Measurements from ENCODE around the gene PTPN11. TPM values are rescaled to one million over a fixed set of nuclear protein-coding genes. Genes with fewer than 3 reads are reported as not detected.

The PTPN11 gene
- total and polyA plus RNA-seq, 2 experiments from 2014 or later, result 87.0 to 94.7 TPM

GRCh38 chr12:112535637-112536366 is 117.1 kb downstream of the PTPN11 start:
- no peak overlapping the region for H3K27ac Mint-ChIP-seq
- Histone ChIP-seq H2AFZ (no peak overlapping the region), H3K27ac (ENCODE audit: low read depth) (no peak overlapping the region), H3K9me2 (ENCODE audit: insufficient read depth) (no peaks in the 10 kb centered on the region), H3K36me3 (ENCODE audit: insufficient read depth) (no peaks in the 10 kb centered on the region), H3K27me3 (ENCODE audit: insufficient read depth) (no peaks in the 10 kb centered on the region), H3K79me2 (replicated peaks; ENCODE audit: insufficient read depth) (no peaks in the 10 kb centered on the region), H3K4me1 (ENCODE audit: insufficient read depth) (no peaks in the 10 kb centered on the region), H3K4me3 (no peak overlapping the region), H3F3A (replicated peaks; ENCODE audit: low read depth) (no peaks in the 10 kb centered on the region), H4K20me1 (replicated peaks; ENCODE audit: insufficient read depth) (no peaks in the 10 kb centered on the region), H3K4me2 (no peak overlapping the region)
- H3K4me1 Mint-ChIP-seq, result peaks cover 9% of the 10 kb centered on the region
- ATAC-seq (no peak), DNase-seq (ENCODE audit: low spot score) (no peak)
- H3K4me3 Mint-ChIP-seq, result no peak overlapping the region
- no peaks in the 10 kb centered on the region for H3K36me3 Mint-ChIP-seq (ENCODE audit: low read depth)
- H3K9me3 Mint-ChIP-seq, result no peaks in the 10 kb centered on the region
- H3K27me3 Mint-ChIP-seq (ENCODE audit: insufficient read depth, low read depth, poor library complexity), result peaks cover 4% of the 10 kb centered on the region
- TF ChIP-seq POLR2AphosphoS5 (IDR thresholded peaks at IDR 0.05; ENCODE audit: low read depth) (no peak), EZH2 (IDR thresholded peaks at IDR 0.05; ENCODE audit: low read depth, unreplicated experiment) (no peak), ZNF114 (CRISPR knock-in tag; IDR thresholded peaks at IDR 0.05) (no peak), JUNB (IDR thresholded peaks at IDR 0.05; ENCODE audit: unreplicated experiment) (no peak)

- Mint-ChIP-seq H3K27ac (no peak overlapping the region), H3K36me3 (ENCODE audit: low read depth) (no peaks in the 10 kb centered on the region), H3K4me3 (no peak overlapping the region), H3K4me1 (peaks cover 9% of the 10 kb centered on the region), H3K27me3 (ENCODE audit: insufficient read depth, low read depth, poor library complexity) (peaks cover 4% of the 10 kb centered on the region), H3K9me3 (no peaks in the 10 kb centered on the region)
- H3K79me2 ChIP-seq (replicated peaks; ENCODE audit: insufficient read depth), result no peaks in the 10 kb centered on the region
- H3K36me3 ChIP-seq (ENCODE audit: insufficient read depth), result no peaks in the 10 kb centered on the region
- H3K4me1 ChIP-seq (ENCODE audit: insufficient read depth), result no peaks in the 10 kb centered on the region
- 0 out of 2 replicates have a peak, but pooled peaks cover 1% of the 10 kb centered on the region for H3K9me2 ChIP-seq (ENCODE audit: insufficient read depth)
- no peak overlapping the region for H3K4me2 ChIP-seq
- no peak overlapping the region for H3K27ac ChIP-seq (ENCODE audit: low read depth)
- H2AFZ ChIP-seq, result no peak overlapping the region
- no peak for ATAC-seq
- H4K20me1 ChIP-seq (replicated peaks; ENCODE audit: insufficient read depth), result no peaks in the 10 kb centered on the region
- no peak overlapping the region for H3K4me3 ChIP-seq
- DNase-seq (ENCODE audit: low spot score), result no peak
- no peaks in the 10 kb centered on the region for H3K27me3 ChIP-seq (ENCODE audit: insufficient read depth)
- no peaks in the 10 kb centered on the region for H3F3A ChIP-seq (replicated peaks; ENCODE audit: low read depth)
- TF ChIP-seq REST (IDR thresholded peaks at IDR 0.05; ENCODE audit: unreplicated experiment) (no peak), CTCF (conservative IDR thresholded peaks at IDR 0.05; ENCODE audit: low read depth in 2 of 2) (no peak), NANOG (IDR thresholded peaks at IDR 0.05; ENCODE audit: borderline replicate concordance) (no peak), ZNF114 (CRISPR knock-in tag; IDR thresholded peaks at IDR 0.05) (no peak), ETS1 (IDR thresholded peaks at IDR 0.05) (no peak), ZNF331 (CRISPR knock-in tag; IDR thresholded peaks at IDR 0.05; ENCODE audit: low read depth) (no peak), CREB1 (CRISPR knock-in tag; IDR thresholded peaks at IDR 0.05; ENCODE audit: low read depth) (no peak), EZH2 (IDR thresholded peaks at IDR 0.05; ENCODE audit: low read depth, unreplicated experiment) (no peak), JUNB (IDR thresholded peaks at IDR 0.05; ENCODE audit: unreplicated experiment) (no peak)
Measured at GRCh38 chr12:112536367-112536730, 117.6 kb downstream of the PTPN11 start.
